ENCODE measurements around the gene SECISBP2L. TPM values are rescaled to one million over a fixed set of nuclear protein-coding genes. Genes with fewer than 3 reads are reported as not detected.
A peak's percentile ranks its signal among the peaks of the same experiment; 100 is the strongest.

SECISBP2L gene
- total RNA-seq, 6 experiments from 2014 or later = 46.2 to 57.6 (median 54.7) TPM

DNA sequence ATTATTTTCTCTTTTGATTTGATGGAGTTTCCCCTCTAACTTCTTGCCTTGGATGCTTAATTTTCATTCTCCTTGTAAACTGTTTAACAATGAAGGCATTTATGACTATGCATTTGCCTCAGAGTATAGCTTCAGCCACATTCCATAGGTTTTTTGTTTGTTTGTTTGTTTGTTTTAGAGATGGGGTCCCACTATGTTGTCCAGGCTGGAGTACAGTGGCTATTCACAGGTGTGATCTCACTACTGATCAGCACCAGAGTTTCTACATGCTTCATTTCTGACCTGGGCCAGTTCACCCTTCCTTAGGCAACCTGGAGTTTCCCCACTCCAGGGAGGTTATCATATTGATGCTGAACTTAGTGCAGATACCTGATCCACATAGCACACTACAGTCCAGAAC lies 4.1 kb downstream of the SECISBP2L start:
- TF ChIP-seq, protein P1, sequence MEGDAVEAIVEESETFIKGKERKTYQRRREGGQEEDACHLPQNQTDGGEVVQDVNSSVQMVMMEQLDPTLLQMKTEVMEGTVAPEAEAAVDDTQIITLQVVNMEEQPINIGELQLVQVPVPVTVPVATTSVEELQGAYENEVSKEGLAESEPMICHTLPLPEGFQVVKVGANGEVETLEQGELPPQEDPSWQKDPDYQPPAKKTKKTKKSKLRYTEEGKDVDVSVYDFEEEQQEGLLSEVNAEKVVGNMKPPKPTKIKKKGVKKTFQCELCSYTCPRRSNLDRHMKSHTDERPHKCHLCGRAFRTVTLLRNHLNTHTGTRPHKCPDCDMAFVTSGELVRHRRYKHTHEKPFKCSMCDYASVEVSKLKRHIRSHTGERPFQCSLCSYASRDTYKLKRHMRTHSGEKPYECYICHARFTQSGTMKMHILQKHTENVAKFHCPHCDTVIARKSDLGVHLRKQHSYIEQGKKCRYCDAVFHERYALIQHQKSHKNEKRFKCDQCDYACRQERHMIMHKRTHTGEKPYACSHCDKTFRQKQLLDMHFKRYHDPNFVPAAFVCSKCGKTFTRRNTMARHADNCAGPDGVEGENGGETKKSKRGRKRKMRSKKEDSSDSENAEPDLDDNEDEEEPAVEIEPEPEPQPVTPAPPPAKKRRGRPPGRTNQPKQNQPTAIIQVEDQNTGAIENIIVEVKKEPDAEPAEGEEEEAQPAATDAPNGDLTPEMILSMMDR (IDR thresholded peaks at IDR 0.05) = no peak
- Mint-ChIP-seq H3K4me3 (no peak overlapping the region), H3K27me3 (ENCODE audit: insufficient read depth) (no peaks in the 10 kb centered on the region; the same call in none of the 2 replicates), H3K36me3 (ENCODE audit: low read depth) (peaks cover 14% of the 10 kb centered on the region; the same call in 1 of the 2 replicates), H3K27ac (no peak overlapping the region), H3K9me3 (no peaks in the 10 kb centered on the region), H3K4me1 (ENCODE audit: low read depth) (peaks cover 60% of the 10 kb centered on the region)
- DNase-seq = no peak

DNA sequence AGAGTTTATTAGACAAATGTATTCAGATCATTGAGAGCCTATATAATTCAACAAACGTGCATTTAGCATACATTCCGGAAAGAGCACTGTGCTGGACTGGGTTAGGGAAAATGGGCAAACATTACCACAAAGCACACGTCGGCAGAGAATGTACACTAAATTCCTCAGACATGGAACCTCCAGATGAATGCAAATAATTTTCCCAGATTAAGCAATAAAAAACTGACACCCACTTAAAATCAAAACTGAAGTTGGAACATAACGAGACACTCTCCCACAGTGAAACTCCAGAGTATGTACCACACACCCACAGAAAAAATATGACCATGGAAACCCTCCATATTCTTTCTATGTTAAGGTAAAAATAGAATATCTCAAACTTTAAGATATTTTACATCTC lies 4.8 kb downstream of the SECISBP2L start:
- Mint-ChIP-seq H3K4me3 (peak overlapping the region; percentile 40), H3K27ac (peak overlapping the region; percentile 4; the same call in 1 of the 2 replicates)

DNA sequence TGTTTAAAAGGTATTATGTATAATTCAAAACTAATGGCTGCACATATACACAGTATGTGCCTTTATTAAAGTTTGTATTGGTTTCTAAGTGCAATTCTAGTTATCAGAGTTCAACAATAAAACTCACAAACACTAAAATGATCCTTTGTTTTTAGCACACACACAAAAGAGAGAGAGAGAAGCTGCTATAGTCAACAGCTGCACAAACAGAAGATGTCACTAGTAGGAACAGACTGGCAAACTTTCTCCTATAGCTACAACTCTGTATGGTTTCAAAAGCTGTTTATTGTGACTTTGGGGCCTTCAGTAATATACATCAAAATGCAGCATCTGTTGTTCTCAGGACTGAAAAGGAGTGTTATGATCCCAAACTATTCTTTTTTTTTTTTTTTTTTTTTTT lies 6.1 kb downstream of the SECISBP2L start:
- Mint-ChIP-seq H3K27ac (no peak overlapping the region), H3K27me3 (ENCODE audit: insufficient read depth) (no peaks in the 10 kb centered on the region), H3K4me1 (ENCODE audit: low read depth) (peaks cover 70% of the 10 kb centered on the region), H3K9me3 (no peaks in the 10 kb centered on the region), H3K4me3 (no peak overlapping the region), H3K36me3 (ENCODE audit: low read depth) (peaks cover 16% of the 10 kb centered on the region; the same call in 1 of the 2 replicates)
- TF ChIP-seq, protein P1 (IDR thresholded peaks at IDR 0.05) = no peak
- DNase-seq = no peak

More for the DNA sequence above, 4.8 kb downstream of the SECISBP2L start:
- no peaks in the 10 kb centered on the region; the same call in 1 of the 2 replicates for H3K27me3 Mint-ChIP-seq (ENCODE audit: insufficient read depth)
- H3K36me3 Mint-ChIP-seq (ENCODE audit: low read depth) = peaks cover 14% of the 10 kb centered on the region; the same call in 1 of the 2 replicates
- H3K9me3 Mint-ChIP-seq = no peaks in the 10 kb centered on the region
- DNase-seq = no peak
- H3K4me1 Mint-ChIP-seq (ENCODE audit: low read depth) = peaks cover 61% of the 10 kb centered on the region
- TF ChIP-seq, protein P1 (IDR thresholded peaks at IDR 0.05) = no peak

DNA sequence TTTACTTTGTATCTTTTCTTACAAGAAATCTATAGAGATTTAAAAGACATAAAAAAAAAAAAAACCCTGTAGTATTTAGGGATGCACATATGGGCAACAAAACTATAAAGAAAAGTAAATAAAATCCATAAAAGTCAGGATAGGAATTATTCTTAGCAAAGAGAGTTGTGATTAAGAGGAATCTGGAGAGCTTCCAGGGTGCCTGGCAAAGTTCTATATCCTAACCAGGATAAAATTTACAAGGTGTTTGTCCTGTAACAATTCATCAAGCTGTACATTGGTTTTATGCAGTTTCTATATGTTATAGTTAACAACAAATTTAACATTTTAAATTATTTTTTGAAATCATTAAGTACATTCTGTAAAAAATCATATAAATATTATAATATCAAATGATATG lies 7.9 kb downstream of the SECISBP2L start:
- H3K9me3 Mint-ChIP-seq = no peaks in the 10 kb centered on the region
- H3K36me3 Mint-ChIP-seq (ENCODE audit: low read depth) = peaks cover 15% of the 10 kb centered on the region; the same call in 1 of the 2 replicates
- peaks cover 61% of the 10 kb centered on the region for H3K4me1 Mint-ChIP-seq (ENCODE audit: low read depth)
- H3K4me3 Mint-ChIP-seq = peak overlapping the region; percentile 56
- no peak overlapping the region; the same call in 1 of the 2 replicates for H3K27ac Mint-ChIP-seq
- DNase-seq = no peak
- TF ChIP-seq, protein P1 (IDR thresholded peaks at IDR 0.05) = no peak
- no peaks in the 10 kb centered on the region for H3K27me3 Mint-ChIP-seq (ENCODE audit: insufficient read depth)

DNA sequence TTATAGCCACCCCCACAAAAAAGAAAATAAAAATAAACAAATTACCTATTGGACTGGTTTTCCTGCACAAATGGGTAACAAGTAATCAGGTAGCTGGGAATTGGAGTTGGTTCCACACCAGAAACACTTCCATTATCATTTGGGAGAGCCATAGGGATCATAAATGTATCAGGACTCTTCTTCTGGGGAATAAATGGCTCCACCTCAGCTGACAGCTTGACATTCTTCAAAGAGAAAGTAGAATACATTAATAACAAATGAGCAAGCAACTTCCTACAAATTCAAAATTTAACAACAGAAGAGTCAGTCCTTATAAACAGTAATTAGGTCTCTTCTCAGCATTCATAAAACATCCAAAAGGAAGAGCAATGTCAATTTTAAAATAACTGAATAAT lies 8.7 kb downstream of the SECISBP2L start:
- H3K9me3 Mint-ChIP-seq = no peaks in the 10 kb centered on the region
- peaks cover 15% of the 10 kb centered on the region; the same call in 1 of the 2 replicates for H3K36me3 Mint-ChIP-seq (ENCODE audit: low read depth)
- DNase-seq = no peak
- H3K27ac Mint-ChIP-seq = peak overlapping the region; percentile 72
- H3K4me3 Mint-ChIP-seq = peak overlapping the region; percentile 56; the same call in 1 of the 2 replicates
- TF ChIP-seq, protein P1 (IDR thresholded peaks at IDR 0.05) = no peak
- no peaks in the 10 kb centered on the region for H3K27me3 Mint-ChIP-seq (ENCODE audit: insufficient read depth)
- H3K4me1 Mint-ChIP-seq (ENCODE audit: low read depth) = peaks cover 61% of the 10 kb centered on the region

Data from HFFc6 (cell line).